Measurements from ENCODE around the gene DTNB.

DNA sequence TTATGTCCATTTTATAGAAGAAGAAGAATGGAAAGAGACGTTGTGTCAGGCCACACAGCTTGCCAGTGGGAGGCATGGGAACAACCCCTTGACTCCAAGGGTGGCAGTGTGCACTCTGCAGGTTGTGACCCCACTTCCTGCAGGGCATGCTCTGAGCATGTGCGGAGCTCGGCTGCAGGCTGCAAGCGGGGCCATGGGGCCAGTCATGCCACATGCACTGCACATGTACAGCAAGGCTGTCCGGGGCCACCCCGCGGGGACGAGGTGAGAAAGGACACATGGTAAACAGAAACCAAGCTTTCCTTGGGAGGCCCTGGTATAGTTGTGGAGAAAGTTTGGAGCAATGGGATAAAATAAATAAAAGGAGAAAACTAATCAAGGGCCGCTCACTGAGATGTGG lies 284.2 kb downstream of the DTNB start:
- TF ChIP-seq POLR2AphosphoS5 (IDR thresholded peaks at IDR 0.05; ENCODE audit: low read depth, low read length): no peak
- TF ChIP-seq, protein P1, sequence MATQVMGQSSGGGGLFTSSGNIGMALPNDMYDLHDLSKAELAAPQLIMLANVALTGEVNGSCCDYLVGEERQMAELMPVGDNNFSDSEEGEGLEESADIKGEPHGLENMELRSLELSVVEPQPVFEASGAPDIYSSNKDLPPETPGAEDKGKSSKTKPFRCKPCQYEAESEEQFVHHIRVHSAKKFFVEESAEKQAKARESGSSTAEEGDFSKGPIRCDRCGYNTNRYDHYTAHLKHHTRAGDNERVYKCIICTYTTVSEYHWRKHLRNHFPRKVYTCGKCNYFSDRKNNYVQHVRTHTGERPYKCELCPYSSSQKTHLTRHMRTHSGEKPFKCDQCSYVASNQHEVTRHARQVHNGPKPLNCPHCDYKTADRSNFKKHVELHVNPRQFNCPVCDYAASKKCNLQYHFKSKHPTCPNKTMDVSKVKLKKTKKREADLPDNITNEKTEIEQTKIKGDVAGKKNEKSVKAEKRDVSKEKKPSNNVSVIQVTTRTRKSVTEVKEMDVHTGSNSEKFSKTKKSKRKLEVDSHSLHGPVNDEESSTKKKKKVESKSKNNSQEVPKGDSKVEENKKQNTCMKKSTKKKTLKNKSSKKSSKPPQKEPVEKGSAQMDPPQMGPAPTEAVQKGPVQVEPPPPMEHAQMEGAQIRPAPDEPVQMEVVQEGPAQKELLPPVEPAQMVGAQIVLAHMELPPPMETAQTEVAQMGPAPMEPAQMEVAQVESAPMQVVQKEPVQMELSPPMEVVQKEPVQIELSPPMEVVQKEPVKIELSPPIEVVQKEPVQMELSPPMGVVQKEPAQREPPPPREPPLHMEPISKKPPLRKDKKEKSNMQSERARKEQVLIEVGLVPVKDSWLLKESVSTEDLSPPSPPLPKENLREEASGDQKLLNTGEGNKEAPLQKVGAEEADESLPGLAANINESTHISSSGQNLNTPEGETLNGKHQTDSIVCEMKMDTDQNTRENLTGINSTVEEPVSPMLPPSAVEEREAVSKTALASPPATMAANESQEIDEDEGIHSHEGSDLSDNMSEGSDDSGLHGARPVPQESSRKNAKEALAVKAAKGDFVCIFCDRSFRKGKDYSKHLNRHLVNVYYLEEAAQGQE (IDR thresholded peaks at IDR 0.05; ENCODE audit: insufficient read depth in 1 of 2, low read depth in 2 of 2, low read length in 2 of 2): no peak
- no peak for TF ChIP-seq TAF1 (IDR thresholded peaks at IDR 0.05; ENCODE audit: borderline replicate concordance, insufficient read depth, low read length)
- no peak for TF ChIP-seq SIN3A (IDR thresholded peaks at IDR 0.05; ENCODE audit: borderline replicate concordance, insufficient read depth, low read length)

Measured in PFSK-1 (cell line).